HG03175 (cell line): Measurements from ENCODE around the gene PDE6A.
"Not testable (repeated sequence)": the region's sequence is repeated elsewhere in the genome, so short reads cannot be mapped to it uniquely, and the experiment has no call there.

ENCODE experiments used
- ATAC-seq: cut with Tn5 transposase; IDR thresholded peaks from one replicate; pipeline ENCODE4 v1.9.1; 2021; ENCODE audit warnings: mild to moderate bottlenecking, moderate library complexity; ENCODE audit not compliant: unreplicated experiment

Gene PDE6A

DNA sequence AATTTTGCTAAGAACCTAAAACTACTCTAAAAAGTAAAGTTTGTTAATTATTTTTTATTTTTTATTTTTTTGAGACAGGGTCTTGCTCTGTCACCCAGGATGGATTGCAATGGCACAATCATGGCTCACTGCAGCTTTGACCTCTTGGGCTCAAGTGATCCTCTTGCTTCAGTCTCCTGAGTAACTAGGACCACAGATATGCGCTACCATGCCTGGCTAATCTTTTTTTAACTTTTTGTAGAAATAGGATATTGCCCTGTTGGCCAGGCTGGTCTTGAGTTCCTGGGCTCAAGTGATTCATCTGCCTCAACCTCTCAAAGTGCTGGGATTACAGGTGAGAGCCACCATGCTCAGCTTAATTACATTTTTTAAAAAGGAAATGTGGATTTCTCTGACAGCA lies 45.8 kb downstream of the PDE6A start:
- no peak for ATAC-seq

- no peak for ATAC-seq
Measured at GRCh38 chr5:149895416-149896345, 48.9 kb downstream of the PDE6A start.

GRCh38 chr5:149894237-149894636 lies 50.4 kb downstream of the PDE6A start:
- no peak for ATAC-seq

GRCh38 chr5:149893403-149893931 lies 51.1 kb downstream of the PDE6A start:
- ATAC-seq, result no peak

DNA sequence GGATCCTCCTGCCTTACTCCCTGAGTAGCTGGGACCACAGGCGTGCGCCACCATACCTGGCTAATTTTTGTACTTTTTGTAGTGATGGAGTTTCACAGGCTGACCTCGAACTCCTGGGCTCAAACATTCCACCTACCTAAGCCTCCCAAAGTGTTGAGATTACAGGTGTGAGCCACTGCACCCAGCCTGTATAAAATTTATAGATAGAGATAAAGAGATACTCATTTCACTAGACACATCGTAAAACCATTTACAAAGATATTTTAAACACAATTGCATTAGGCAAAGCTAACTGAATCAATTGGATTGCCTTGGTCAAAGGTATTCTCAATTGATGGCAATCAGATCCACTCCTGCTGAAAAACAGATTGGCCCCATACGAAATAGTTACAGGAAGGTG lies 52.0 kb downstream of the PDE6A start:
- no peak for ATAC-seq

DNA sequence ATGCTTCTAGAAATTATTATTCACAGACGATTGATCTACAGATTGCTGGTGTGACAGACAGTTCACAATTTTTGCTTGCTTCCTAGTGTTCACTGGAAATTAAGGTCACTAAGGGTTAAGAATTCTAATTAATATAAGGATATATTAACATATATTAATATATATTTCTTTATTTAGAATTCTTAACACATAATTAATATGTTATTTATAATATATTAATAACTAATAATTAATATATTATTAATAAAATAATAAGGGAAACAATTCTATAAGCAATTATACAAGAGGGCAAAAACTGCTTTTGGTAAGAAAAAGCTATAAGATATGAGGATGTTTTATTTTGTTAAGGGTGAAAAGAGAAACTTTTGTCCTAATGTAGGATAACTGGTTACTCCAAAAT lies 56.3 kb downstream of the PDE6A start:
- no peak for ATAC-seq

DNA sequence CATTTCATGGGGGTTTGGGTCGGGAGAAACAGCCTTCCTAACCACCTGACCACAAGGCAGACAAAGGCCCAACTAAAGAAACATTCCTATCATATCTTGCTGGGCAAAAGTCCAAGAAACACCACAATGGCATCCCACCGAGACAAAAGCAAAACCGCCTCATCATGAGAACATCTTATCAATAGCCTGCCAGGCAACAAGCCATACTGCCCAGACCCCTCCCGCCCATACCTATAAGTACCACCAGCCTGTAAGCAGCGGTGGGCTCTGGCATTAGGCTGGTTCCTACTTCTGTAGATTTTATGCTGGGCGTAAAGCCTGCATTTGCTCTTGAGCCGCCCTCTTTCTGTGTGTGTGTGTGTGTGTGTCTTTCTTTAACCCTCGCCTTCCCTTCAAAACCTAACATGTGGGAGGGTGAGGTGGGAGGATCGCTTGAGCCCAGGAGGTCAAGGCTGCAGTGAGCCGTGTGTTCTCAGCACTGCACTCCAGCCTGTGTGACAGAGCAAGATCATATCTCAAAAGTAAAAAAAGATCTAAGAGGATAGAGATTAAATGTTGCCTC lies 56.9 kb downstream of the PDE6A start:
- ATAC-seq, result no peak

GRCh38 chr5:149886692-149887470 lies 57.7 kb downstream of the PDE6A start:
- ATAC-seq, result no peak

DNA sequence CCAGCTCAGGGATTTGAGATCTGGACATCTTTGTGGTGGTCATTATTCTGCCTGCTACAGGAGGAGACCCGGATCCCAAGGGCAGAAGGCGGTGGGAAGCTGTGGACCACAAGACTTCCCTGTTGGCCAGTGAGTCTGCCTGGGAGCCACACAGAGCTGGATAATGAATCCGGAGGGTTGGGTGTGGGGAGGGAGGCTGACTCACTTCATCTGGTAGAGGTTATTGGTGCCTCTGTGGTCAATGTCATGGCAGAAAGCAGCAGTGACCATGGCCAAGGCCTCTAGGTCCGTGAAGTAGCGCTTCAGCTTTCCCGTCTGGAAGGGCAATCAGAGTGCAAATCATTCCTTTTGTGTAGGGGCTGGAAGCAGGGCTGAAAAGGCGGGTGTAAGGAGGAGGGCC lies 58.5 kb downstream of the PDE6A start:
- no peak for ATAC-seq

DNA sequence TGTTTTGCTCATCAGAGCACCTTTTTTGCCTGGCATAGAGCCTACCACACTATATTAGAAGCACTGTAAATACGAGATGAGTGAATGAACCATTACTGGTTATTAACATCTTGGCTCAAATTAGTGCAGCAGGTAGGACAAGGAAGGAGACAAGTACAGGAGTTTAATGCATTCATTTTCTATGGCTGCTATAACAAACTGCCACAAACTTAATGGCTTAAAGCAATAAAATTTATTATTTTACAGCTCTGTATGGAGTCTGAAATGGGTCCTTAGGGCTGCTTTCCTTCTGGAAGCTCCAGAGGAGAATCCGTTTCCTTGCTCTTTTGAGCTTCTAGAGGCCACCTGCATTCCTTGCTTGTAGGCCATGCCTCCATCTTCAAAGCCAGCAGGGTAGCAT lies 59.1 kb downstream of the PDE6A start:
- ATAC-seq, result no peak

DNA sequence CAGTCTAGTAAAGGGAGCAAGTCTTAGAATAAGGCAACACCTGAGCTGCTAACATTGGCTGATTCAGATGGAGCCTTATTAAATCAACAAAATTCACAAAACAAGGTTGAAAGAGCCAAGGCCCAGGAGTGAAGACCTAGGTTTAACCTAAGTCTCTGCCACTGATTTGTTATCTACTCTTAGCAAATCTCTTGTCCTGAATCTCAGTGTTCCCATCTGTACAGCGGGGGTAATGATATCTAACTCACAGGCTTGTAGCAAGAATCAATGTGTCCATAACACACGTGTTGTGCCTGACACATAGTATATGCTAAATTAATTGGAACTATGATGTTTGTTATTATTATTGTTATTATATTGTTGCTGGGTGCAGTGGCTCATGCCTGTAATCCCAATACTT lies 61.0 kb downstream of the PDE6A start:
- ATAC-seq, result no peak

DNA sequence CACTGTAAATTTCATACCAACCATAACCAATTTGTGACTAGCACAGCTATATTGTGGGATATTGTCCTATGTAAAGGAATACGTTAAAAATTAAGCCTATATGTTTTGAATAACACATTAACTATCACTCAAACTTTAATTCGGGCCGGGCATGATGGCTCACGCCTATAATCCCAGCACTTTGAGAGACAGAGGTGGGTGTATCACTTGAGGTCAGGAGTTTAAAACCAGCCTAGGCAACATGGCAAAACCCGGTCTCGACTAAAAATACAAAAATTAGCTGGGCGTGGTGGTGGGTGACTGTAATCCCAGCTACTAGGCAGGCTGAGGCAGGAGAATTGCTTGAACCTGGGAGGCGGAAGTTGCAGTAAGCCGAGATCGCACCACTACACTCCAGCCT lies 62.0 kb downstream of the PDE6A start:
- not testable (repeated sequence) for ATAC-seq

DNA sequence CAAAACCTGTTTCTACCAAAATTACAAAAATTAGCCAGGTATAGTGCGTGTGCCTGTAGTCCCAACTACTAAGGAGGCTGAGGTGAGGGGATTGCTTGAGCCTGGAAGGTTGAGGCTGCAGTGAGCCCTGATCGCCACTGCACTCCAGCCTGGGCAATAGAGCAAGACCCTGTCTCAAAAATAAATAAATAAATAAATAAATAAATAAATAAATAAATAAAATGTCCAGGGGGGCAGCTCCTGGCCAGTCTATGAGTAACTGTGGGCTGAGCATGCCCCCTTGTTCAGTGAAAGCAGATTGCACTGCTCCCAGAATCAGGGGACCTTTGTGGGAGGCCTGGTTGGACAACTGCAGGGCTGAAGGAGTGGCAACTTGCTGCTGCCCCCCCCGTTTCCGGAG lies 62.7 kb downstream of the PDE6A start:
- ATAC-seq, result no peak

DNA sequence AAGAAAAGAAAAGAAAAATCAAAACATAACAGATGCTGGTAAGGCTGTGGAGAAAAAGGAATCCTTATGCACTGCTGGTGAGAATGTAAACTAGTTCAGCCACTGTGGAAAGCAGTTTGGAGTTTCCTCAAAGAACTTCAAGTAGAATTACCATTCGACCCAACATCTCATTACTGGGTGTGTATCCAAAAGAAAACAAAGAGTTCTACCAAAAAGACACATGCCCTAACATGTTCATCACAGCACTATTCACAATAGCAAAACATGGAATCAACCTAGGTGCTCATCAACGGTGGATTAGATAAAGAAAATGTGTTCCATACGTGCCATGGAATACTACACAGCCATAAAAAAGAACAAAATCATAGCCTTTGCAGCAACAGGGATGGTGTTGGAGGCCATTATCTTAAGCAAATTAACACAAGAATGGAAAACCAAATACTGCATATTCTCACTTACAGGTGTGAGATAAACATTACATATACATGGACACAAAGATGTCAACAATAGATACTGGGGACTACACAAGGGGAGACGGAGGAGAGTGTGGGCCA lies 63.4 kb downstream of the PDE6A start:
- ATAC-seq, result no peak

GRCh38 chr5:149879593-149879992 lies 65.0 kb downstream of the PDE6A start:
- not testable (repeated sequence) for ATAC-seq

- no peak for ATAC-seq
Measured at GRCh38 chr5:149878371-149878770, 66.2 kb downstream of the PDE6A start.

DNA sequence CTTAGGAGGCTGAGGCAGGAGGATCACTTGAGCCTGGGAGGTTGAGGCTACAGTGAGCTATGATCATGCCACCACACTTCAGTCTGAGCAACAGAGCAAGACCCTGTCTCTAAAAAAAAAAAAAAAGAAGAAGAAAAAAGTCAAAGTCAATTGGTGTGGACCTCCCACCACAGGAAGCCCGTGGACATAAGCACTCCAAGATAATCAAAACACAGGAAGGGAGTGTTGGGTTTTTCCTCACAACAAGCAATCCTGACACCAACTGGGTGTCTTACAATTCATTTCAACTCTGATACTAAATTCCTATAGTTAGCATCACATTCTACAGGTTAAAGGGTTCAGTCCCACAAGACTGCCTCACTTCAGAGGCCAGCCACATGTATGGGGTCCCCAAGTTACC lies 70.7 kb downstream of the PDE6A start:
- ATAC-seq, result no peak

DNA sequence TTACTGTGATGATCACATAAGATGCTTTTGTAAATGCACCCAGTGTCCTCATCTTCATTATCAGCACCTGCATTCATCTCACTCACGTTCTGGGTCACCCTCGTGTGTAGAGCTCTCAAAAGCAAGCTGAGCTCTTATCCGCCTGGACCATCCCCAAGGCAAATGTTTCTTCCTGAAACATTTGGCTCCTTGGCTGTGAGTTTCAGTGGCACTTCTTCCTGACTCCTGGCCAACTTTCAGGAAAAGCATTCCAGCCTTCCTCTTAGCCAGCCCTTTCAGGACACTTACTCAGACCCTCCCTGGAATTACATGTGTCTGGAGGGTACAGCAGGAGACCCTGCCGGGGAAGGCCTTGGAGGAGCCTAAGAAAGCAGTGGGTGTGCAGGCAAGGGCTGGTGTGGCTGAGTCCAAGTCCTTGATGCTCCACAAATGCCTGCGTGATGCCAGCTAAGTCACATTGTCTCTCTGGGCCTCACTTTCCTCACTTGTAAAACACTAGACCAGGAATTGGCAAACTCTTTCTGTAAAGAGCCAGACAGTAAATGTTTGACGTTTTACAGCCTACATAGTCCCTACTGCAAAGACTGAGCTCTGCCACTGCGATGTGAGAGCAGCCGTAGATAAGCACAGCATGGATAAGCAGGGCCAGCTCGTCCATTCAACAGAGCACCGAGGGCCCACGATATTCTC lies 72.1 kb downstream of the PDE6A start:
- no peak for ATAC-seq

GRCh38 chr5:149871471-149871870 lies 73.1 kb downstream of the PDE6A start:
- no peak for ATAC-seq

- ATAC-seq, result no peak
Measured at GRCh38 chr5:149870697-149871096, 73.9 kb downstream of the PDE6A start.

DNA sequence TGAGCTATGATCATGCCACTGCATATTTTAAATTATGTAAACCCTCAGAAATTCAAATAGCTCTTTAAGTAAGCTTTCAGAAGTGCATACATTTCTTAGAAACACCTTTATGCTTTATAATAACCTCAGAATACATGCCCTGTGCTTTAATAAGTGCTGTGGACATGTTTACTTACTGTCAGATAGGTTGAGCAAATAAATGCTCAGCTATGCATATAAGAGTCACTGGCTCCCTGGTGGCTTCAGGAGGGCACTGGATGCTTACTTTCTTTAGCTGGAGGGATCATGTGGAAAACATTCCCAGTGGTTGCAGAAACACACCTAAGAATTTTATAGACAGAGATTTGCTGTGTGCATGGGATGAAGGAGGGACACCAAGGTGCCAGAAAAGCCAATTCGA lies 74.4 kb downstream of the PDE6A start:
- no peak for ATAC-seq
